KOPT-K1 (cell line): ENCODE data around the gene SORCS1.

ENCODE experiments used
- H3K27ac ChIP-seq: fragments of 200-600 bp; sonication (generic); 2 replicates; pipeline ENCODE4 v1.5.1; 2016; ENCODE audit warnings: antibody characterized with exemption, mild to moderate bottlenecking, low read depth, low read length; ENCODE audit not compliant: poor library complexity, severe bottlenecking
- H3K36me3 ChIP-seq: fragments of 200-600 bp; sonication (generic); 2 replicates; pipeline ENCODE4 v1.5.1; 2017; ENCODE audit warnings: antibody characterized with exemption, mild to moderate bottlenecking, low read length, moderate library complexity; ENCODE audit not compliant: insufficient read depth
- H3K9me3 ChIP-seq: fragments of 200-600 bp; sonication (generic); 2 replicates; pipeline ENCODE4 v1.5.1; 2017; ENCODE audit warnings: antibody characterized with exemption, low read length, mild to moderate bottlenecking; ENCODE audit not compliant: insufficient read depth, poor library complexity, severe bottlenecking

SORCS1 gene

DNA sequence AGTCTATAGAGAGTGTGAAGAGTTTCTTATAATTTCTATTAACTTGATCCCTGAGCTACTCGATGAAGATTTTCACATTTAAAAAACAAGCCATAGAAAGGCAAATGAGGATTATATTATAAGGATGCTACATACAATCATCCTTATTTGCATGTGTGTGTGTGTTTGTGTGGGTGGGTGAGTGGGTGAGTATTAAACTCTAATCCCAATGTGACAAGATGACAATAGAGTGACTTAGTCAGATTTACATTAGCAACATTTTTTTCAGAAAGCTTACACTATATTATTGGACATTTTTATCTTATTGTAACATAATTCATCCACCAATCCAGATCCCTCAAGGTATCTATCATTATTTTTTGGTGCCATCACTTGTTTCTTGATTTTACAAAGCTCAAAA is 331.7 kb downstream of the SORCS1 start:
- Histone ChIP-seq H3K9me3 (no peaks in the 10 kb centered on the region), H3K36me3 (no peaks in the 10 kb centered on the region), H3K27ac (no peak overlapping the region)

DNA sequence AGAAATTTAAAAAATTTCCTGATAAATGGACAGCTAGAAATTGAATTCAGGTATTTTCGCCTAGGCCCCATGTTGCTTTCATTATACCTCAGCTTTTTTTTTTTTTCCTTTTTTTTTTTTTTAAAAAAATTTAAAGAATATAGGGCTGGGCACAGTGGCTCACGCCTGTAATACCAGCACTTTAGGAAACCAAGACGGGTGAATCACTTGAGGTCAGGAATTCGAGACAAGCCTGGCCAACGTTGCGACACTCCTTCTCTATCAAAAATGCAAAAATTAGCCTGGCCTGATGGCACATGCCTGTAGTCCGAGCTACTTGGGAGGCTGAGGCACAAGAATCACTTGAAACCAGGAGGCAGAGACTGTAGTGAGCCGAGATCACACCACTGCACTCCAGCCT is 334.0 kb downstream of the SORCS1 start:
- no peaks in the 10 kb centered on the region for H3K9me3 ChIP-seq
- H3K27ac ChIP-seq, result no peak overlapping the region
- no peaks in the 10 kb centered on the region for H3K36me3 ChIP-seq

DNA sequence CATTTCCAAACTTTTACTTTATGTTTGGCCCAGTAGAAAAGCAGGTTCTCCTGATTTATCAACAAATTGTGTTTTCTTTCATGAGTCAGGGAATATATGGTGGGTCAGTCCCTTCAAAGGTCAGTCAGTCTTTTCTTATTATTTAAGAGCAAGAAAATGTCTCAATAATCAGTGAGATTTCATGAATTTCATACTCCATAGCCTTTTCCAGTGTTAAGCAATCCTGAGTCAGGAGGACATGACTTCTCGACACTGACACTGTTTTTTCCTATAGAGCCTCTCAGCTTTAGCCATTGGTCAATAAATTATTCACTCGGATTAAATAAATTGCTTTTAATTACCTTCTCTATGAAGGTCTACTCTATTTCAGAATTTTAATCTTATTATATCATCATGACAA is 334.5 kb downstream of the SORCS1 start:
- Histone ChIP-seq H3K27ac (no peak overlapping the region), H3K9me3 (no peaks in the 10 kb centered on the region), H3K36me3 (no peaks in the 10 kb centered on the region)

DNA sequence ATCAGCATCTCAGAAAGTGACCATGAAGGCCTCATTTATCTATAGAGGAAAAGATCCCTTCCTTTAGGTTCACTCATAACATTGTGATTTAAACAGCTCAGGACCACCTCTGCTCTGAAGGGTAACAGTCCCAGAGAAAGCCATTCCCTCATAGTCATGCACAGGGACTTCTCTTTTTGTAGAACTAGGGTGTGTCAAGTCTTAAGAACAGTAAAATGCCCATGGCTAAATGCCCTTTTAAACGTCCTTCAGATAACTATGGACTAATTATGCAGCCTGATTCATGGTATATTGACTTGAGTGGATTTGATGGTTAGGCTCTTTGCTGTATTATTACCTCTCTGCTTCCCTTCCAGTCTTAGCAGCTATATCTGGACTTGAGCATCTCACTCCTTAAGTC is 337.8 kb downstream of the SORCS1 start:
- H3K9me3 ChIP-seq, result no peaks in the 10 kb centered on the region
- H3K36me3 ChIP-seq, result no peaks in the 10 kb centered on the region
- no peak overlapping the region for H3K27ac ChIP-seq

DNA sequence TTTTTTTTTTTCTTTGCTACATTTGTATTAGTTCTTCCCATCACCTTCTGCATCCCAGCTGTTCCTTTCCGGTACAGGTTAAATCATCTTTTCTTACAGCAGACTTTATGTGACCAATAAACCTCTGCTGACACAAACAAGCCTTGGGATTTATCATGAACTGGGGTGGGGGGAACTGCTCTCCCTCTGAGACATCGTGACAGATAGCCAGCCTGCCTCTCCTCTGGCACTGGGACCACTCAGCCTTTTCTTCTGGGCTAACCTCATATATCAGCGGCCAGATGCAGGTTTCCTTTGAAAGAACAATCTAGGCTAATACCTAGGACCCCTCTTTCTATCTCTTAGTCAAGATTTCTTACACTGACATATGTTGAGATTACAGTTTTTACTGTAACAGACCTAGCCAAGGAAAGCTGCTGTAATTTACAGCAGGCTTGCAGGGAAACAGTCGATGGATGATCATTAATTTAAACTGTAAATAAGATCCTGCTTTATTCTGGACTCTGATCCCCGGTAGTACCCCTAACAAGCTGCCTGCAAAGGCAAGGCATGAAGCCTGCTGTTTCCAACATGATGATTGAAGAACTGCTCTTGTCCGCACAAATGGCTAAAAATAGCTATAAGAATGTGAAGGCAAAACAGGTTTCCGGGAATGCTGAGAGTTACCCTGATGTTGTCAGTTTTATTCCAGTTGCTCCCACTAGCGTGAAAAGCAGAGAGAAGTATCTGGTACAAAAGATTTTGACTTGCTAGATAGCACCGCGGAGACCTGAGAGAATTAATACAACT is 338.7 kb downstream of the SORCS1 start:
- Histone ChIP-seq H3K36me3 (no peaks in the 10 kb centered on the region), H3K9me3 (no peaks in the 10 kb centered on the region), H3K27ac (no peak overlapping the region)

DNA sequence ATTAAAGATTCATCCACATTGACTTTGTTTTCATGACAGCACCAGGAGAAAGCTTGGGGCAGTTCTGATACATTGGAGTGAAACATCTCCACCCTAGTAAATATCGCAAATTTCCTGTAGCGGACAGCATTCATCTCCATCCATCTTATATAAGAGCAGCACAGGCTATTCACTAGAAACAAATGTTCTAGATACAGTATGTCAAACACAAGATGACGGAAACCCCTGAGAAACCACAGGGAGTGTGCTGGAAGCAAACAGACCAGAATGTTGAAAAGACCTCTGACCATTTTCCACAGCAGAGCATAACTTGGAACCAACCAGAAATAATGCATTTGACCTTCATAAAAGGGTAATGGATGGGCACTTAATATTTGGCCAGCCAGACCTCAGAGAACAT is 343.9 kb downstream of the SORCS1 start:
- H3K9me3 ChIP-seq, result no peaks in the 10 kb centered on the region
- no peaks in the 10 kb centered on the region for H3K36me3 ChIP-seq
- no peak overlapping the region for H3K27ac ChIP-seq

DNA sequence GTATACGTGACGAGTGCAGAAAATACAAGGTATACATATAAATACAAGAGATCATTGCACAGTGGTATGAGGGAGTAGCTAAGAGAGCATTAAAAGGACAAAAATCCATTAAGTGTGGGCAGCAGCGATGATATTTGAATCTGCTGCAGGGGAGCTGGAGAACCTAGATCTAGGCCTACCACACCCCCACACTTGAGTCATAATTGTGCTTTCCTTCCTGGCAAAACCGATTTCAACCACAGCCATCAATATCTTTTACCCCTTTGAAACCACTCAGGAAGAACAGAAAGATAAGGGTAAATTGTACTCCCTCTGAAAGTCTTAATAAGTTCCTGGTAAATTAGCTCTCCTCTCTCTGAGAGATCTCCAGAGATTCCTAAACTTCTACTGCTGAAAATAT is 345.0 kb downstream of the SORCS1 start:
- H3K9me3 ChIP-seq, result no peaks in the 10 kb centered on the region
- H3K36me3 ChIP-seq, result no peaks in the 10 kb centered on the region
- H3K27ac ChIP-seq, result no peak overlapping the region

DNA sequence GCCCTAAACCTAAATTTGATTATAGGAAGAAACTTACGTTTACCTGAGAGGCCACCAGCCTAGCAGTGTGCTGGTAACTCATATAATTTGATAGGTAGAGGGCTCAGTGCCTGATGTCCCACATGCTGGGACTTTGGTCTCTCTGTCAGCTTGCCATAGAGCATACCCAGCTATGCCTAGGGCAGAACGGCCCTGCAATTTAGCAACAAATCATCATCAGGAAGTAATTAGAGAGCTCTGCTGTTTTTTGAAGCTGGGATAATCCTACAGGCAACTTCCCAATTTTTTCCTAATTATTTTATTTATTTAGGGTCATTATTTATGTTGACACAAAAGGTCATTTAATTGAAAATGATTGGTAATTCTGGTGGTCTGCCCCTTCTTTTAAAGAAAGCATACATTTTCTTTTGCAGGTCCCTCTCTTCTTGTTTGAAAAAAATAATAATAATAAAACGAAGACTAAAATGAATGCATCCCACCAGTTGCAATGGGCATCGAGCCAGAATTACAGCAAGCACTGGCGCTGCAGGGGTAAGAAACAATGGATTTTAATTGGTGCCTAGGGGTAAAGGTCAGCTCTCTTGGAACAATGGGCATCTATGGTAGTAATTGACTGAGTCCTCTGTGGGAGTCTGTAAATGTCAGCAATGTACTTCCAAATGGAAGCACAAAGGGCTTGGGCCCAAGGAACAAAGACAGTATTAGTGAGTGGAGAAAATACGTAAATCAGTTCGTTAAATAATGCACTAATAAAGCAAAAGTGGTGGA is 348.0 kb downstream of the SORCS1 start:
- Histone ChIP-seq H3K36me3 (no peaks in the 10 kb centered on the region), H3K27ac (no peak overlapping the region), H3K9me3 (no peaks in the 10 kb centered on the region)

DNA sequence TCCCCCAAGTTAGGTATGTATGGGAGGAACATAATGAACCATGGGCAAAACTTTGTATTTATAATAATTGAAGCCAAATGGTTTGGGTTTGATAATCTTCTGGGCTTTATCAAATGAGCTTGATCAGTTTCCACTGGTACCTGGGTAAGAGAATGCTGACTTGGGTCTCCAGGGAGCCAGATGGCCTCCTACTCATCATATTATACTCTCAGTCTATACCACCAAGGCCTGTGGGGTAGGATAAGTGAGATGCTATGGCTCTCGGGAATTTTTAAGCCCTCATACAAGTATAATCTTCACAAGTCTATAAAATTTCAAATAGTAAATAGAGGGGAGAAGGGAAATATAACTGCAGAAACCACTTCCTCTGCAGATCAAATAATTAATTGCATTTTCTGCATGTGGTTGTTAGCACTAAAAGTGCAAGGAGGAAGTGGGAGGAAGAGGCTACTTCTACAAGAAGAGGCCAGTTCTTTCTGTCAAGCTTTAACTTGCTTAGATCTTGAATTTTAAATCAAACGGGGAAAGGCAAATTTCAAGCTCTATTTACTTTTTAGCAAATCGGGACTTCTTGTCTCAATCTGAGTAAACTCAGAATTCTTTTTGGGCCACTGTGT is 349.0 kb downstream of the SORCS1 start:
- no peaks in the 10 kb centered on the region for H3K9me3 ChIP-seq
- no peaks in the 10 kb centered on the region for H3K36me3 ChIP-seq
- H3K27ac ChIP-seq, result no peak overlapping the region

DNA sequence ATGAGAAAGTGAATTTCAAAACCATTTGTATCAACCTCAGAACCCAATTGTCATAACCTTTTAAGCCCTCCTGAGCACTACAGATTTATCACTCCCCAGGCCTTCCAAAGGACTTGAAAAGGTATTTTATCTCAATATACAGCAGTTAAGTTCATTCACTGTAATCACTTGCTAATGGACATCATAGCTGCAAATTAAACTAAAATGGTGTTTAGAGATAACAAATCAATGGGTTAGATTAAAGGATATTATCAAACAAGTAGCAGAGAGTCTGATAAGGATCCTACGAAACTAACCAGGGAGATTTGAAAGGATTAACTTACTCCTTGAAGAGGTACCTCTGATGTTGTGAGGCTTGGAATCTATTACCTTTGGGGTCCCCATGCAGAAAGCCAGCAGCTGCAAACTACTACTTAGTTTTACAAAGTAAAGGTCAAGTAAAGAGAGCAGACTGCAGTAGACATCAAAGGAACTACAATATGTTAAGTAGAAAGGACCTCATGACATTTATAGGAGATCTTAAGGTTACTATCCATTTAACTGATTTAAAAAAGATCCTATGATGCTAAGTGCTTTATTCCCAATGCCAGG is 359.4 kb downstream of the SORCS1 start:
- Histone ChIP-seq H3K36me3 (no peaks in the 10 kb centered on the region), H3K27ac (no peak overlapping the region), H3K9me3 (no peaks in the 10 kb centered on the region)

DNA sequence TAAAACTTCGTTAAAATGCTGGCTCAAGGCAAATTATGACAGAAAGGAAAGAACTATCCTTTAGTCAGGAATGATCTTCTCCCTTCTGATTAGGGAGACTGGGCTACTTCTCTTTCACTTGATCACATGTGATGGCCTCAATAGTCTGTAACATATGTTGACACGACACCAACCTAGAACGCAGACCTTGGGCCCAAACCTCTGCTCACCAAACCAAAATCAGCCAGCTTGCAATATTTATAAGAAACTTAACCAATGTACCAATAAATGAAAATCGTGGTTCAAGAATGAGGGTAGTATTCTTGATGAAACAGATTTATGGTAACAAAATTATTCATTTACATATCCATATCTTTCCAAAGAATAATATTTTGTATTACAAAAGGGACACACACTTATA is 361.6 kb downstream of the SORCS1 start:
- Histone ChIP-seq H3K9me3 (no peaks in the 10 kb centered on the region), H3K27ac (no peak overlapping the region), H3K36me3 (no peaks in the 10 kb centered on the region)

DNA sequence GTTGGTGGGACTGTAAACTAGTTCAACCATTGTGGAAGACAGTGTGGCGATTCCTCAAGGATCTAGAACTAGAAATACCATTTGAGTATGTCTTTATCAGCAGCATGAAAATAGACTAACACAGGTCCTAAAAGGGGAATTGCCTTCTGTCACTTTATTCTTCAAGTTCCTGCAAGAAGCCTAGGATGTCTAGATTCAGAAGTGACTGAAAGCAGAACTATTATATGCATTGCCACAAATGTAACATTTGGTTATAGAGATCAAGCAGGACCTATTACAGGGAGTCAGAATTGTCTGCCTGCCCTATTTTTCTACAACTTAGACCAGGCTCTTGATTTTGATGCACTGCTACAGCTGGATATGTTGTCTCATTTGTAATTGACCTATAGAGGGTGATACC is 364.7 kb downstream of the SORCS1 start:
- Histone ChIP-seq H3K9me3 (no peaks in the 10 kb centered on the region), H3K27ac (no peak overlapping the region), H3K36me3 (no peaks in the 10 kb centered on the region)

DNA sequence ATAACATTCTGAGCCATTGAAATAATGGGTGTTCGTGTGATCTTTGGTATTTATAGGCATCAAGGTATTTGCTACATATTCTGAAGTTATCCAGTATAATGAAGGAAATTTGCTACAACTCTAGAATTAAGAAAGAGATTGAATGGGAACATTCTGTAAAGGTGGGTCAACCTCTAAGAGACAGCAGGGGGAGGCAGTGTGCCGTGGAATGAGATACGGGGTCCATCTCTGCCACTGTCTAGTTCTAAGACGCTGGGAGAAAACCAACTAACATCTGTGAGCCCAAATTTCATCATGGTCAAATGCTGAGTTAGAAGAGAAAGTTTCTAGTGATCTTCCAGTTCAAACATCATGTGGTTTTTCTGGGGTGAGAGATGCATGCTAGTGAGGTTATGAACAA is 368.9 kb downstream of the SORCS1 start:
- Histone ChIP-seq H3K27ac (no peak overlapping the region), H3K36me3 (no peaks in the 10 kb centered on the region), H3K9me3 (no peaks in the 10 kb centered on the region)

DNA sequence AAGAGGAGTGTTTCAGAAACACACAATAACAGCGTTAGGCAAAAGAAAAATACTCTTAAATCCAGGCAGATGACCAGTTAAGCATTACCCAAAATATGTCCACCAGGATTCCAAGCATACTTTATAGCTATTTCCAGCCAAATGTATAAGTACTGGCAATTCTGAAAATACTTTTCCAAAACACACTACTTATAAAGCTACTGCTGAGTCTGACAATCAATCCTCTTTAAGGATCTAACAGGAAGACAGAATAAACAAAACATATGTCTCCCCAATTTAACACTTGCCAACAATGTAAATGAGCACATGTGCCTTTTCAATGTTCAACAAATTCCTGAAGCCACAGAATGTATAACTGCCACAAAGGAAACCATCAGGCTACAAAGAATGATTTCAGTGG is 370.9 kb downstream of the SORCS1 start:
- H3K36me3 ChIP-seq, result no peaks in the 10 kb centered on the region
- H3K9me3 ChIP-seq, result no peaks in the 10 kb centered on the region
- no peak overlapping the region for H3K27ac ChIP-seq

DNA sequence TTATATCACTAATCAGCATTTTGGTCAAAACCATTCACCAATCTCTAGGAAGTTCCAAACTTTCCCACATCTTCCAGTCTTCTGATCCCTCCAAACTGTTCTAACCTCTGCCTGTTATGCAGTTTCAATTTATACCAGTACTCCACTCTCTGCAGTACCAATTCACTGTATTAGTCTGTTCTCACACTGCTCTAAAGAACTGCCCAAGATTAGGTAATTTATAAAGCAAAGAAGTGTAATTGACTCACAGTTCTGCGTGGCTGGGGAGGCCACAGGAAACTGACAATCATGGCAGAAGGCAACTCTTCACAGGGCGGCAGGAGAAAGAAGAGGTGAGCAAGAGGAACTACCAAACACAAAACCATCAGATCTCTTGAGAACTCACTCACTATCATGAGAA is 374.9 kb downstream of the SORCS1 start:
- no peak overlapping the region for H3K27ac ChIP-seq
- H3K36me3 ChIP-seq, result no peaks in the 10 kb centered on the region
- H3K9me3 ChIP-seq, result no peaks in the 10 kb centered on the region
